ENCODE data around the gene NSA2.
"Not testable (repeated sequence)": the region's sequence is repeated elsewhere in the genome, so short reads cannot be mapped to it uniquely, and the experiment has no call there.

NSA2 gene

DNA sequence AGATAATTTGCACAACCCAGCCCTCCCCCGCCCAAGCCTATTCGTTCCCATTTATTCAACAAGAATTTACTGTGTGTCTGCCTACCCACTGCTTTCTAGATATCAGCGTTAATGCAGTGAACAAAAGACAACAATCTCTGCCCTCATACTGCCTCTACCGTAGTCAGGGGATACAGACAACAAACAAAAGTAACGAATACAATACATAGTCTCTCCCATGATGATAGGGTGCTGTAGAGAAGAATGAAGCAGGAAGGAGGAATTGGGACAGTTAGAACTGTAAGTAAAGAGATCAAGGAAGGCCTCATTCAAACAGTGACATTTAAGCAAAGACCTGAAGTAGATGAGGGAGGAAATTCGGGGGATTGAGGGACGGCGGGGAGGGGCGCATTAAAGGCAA lies 1.8 kb upstream of the NSA2 start:
- 95 to 99% methylated on average over 6 to 9 of the region's 9 CpGs for WGBS, 2 experiments
- Histone ChIP-seq H3K4me1 (ENCODE audit: control insufficient read depth, insufficient read depth, low read length) (peaks cover 10% of the 10 kb centered on the region), H3K4me3 (ENCODE audit: insufficient read depth, low read depth, low read length) (no peak overlapping the region), H3K36me3 (ENCODE audit: control insufficient read depth, insufficient read depth, low read length) (peaks cover 11% of the 10 kb centered on the region), H3K9me3 (ENCODE audit: control insufficient read depth, low read length) (no peaks in the 10 kb centered on the region), H3K27ac (ENCODE audit: insufficient read depth, low read depth, low read length, poor library complexity, severe bottlenecking) (no peak overlapping the region), H3K27me3 (ENCODE audit: control insufficient read depth, insufficient read depth, low read length, poor library complexity, severe bottlenecking) (no peaks in the 10 kb centered on the region)

DNA sequence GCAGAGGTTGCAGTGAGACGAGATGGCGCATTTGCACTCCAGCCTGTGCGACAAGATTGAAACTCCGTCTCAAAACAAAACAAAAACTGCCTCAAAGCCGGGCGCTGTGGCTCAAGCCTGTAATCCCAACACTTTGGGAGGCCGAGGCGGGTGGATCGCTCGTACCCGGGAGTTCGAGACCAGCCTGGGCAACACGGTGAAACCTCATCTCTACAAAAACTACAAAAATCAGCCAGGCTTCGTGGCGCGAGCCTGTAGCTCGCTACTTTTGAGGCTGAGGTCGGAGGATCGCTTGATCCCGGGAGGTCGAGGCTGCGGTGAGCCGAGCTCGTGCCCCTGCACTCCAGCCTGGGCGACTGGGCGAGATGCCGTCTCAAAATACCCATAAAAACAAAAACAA lies 1.1 kb upstream of the NSA2 start:
- no peak overlapping the region for H3K27ac ChIP-seq (ENCODE audit: insufficient read depth, low read depth, low read length, poor library complexity, severe bottlenecking)
- WGBS, 2 experiments: 87% methylated on average over 27 of the region's 27 CpGs
- peaks cover 8% of the 10 kb centered on the region for H3K36me3 ChIP-seq (ENCODE audit: control insufficient read depth, insufficient read depth, low read length)
- H3K4me3 ChIP-seq (ENCODE audit: insufficient read depth, low read depth, low read length): peak overlapping the region; percentile 89
- no peaks in the 10 kb centered on the region for H3K27me3 ChIP-seq (ENCODE audit: control insufficient read depth, insufficient read depth, low read length, poor library complexity, severe bottlenecking)
- H3K9me3 ChIP-seq (ENCODE audit: control insufficient read depth, low read length): no peaks in the 10 kb centered on the region
- H3K4me1 ChIP-seq (ENCODE audit: control insufficient read depth, insufficient read depth, low read length): peaks cover 10% of the 10 kb centered on the region

DNA sequence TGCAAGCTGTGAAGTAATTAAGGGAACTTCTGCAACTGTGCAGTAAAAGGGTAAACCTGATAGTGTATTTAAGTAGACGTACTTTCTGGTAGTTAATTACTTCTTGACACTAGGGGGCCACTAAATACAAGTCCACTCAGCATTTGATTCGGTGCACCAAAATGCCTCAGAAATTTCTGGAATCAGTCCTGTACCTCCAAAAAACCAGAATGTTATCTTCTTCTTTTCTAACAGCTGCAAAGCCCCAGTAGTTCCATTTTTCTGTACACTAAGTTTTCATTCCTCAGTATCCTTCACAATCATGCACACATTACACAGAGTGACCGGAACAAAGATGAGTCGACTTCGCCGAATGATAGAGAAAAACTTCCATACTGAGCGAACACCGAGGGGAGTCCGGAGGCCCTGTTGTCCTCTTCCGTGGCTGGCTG lies 616 bp upstream of the NSA2 start:
- Histone ChIP-seq H3K4me1 (ENCODE audit: control insufficient read depth, insufficient read depth, low read length) (peaks cover 10% of the 10 kb centered on the region), H3K27ac (ENCODE audit: insufficient read depth, low read depth, low read length, poor library complexity, severe bottlenecking) (no peak overlapping the region), H3K4me3 (ENCODE audit: insufficient read depth, low read depth, low read length) (peak overlapping the region; percentile 89), H3K9me3 (ENCODE audit: control insufficient read depth, low read length) (no peaks in the 10 kb centered on the region), H3K27me3 (ENCODE audit: control insufficient read depth, insufficient read depth, low read length, poor library complexity, severe bottlenecking) (no peaks in the 10 kb centered on the region), H3K36me3 (ENCODE audit: control insufficient read depth, insufficient read depth, low read length) (peaks cover 8% of the 10 kb centered on the region)
- WGBS, 2 experiments: 1% methylated on average over 10 of the region's 10 CpGs

DNA sequence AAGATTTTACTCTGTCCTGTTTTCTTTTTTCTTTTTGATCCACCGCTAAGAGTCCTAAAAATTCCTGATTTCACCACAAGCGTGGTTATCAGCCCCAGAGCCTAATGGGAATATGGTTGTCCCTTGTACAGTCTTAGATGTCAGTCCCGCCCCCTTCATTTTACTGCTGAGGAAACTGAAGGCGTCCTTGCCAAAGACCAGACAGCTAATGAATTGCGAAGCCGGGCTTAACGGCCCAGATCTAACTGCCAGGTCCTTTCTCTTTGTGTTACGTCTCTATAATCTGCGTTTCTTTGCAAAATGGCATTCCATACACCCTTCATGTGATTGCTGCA lies 497 bp downstream of the NSA2 start:
- WGBS, 2 experiments: 2% methylated on average over 9 of the region's 9 CpGs

DNA sequence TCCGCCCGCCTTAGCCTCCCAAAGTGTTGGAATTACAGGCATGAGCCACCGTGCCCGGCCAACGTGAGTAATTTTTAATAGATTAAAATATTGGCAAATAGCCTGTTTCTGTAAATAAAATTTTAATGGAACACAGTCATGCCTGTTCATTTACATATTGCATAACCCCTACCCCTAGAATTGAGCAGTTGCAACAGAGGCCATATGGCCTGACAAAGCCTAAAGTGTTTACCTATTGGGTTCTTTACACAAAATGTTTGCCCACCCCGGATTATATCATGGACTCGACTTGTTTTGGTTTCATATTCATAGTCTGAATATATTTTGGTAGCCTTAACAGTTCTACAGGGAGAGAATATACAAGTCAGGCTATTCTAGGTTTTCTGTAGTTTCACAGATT lies 5.3 kb downstream of the NSA2 start:
- 83 to 95% methylated on average over 6 to 7 of the region's 7 CpGs for WGBS, 2 experiments
- Histone ChIP-seq H3K27ac (ENCODE audit: insufficient read depth, low read depth, low read length, poor library complexity, severe bottlenecking) (no peak overlapping the region), H3K9me3 (ENCODE audit: control insufficient read depth, low read length) (no peaks in the 10 kb centered on the region), H3K27me3 (ENCODE audit: control insufficient read depth, insufficient read depth, low read length, poor library complexity, severe bottlenecking) (no peaks in the 10 kb centered on the region), H3K4me1 (ENCODE audit: control insufficient read depth, insufficient read depth, low read length) (peaks cover 5% of the 10 kb centered on the region), H3K4me3 (ENCODE audit: insufficient read depth, low read depth, low read length) (no peak overlapping the region), H3K36me3 (ENCODE audit: control insufficient read depth, insufficient read depth, low read length) (peaks cover 23% of the 10 kb centered on the region)

More for the DNA sequence above, 497 bp downstream of the NSA2 start:
- no peaks in the 10 kb centered on the region for H3K27me3 ChIP-seq (ENCODE audit: control insufficient read depth, insufficient read depth, low read length, poor library complexity, severe bottlenecking)
- peak overlapping the region; percentile 89 for H3K4me3 ChIP-seq (ENCODE audit: insufficient read depth, low read depth, low read length)
- no peak overlapping the region for H3K27ac ChIP-seq (ENCODE audit: insufficient read depth, low read depth, low read length, poor library complexity, severe bottlenecking)
- H3K9me3 ChIP-seq (ENCODE audit: control insufficient read depth, low read length): no peaks in the 10 kb centered on the region
- peaks cover 10% of the 10 kb centered on the region for H3K4me1 ChIP-seq (ENCODE audit: control insufficient read depth, insufficient read depth, low read length)
- peaks cover 12% of the 10 kb centered on the region for H3K36me3 ChIP-seq (ENCODE audit: control insufficient read depth, insufficient read depth, low read length)

DNA sequence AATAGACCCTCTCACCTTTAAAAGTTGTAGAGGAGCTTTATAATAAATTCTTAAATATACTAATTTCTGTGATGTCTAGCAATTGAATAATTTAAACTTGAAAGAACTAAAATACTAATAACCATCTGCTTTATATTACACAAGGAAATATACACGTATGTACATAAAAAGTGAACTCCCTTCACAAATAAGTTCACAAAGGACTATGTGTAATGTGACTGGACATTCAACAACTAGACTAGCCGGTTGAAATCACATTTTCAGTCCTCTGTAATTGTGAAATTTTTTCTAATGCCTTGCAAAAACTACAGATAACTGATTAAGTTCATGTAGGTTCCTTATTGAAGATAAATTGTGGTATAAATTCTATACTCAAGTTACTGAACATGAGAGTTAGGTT lies 11.6 kb downstream of the NSA2 start:
- Histone ChIP-seq H3K27me3 (ENCODE audit: control insufficient read depth, insufficient read depth, low read length, poor library complexity, severe bottlenecking) (no peaks in the 10 kb centered on the region), H3K36me3 (ENCODE audit: control insufficient read depth, insufficient read depth, low read length) (peaks cover under 1% of the 10 kb centered on the region), H3K9me3 (ENCODE audit: control insufficient read depth, low read length) (no peaks in the 10 kb centered on the region), H3K4me3 (ENCODE audit: insufficient read depth, low read depth, low read length) (no peak overlapping the region), H3K27ac (ENCODE audit: insufficient read depth, low read depth, low read length, poor library complexity, severe bottlenecking) (no peak overlapping the region), H3K4me1 (ENCODE audit: control insufficient read depth, insufficient read depth, low read length) (no peaks in the 10 kb centered on the region)
- WGBS, 2 experiments: 95 to 100% methylated on average over 1 to 2 of the region's 2 CpGs

DNA sequence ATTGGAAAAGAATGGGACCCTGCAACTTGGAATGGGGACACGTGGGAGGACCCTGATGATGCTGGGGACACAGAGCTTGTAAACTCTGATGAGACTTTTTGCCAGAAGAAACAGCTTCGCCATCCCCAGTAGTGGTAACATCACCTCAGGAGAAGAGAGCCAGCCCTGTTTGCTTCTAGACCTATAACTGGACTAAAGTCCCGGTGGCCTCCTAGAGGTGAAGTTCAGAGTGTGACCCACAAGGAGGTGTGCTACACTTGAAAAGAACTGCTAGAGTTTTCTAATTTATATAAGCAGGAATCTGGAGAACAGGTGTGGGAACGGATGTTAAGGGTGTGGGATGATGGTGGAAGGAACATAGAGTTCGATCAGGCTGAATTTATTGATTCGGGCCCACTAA lies 19.8 kb downstream of the NSA2 start:
- Histone ChIP-seq H3K27ac (ENCODE audit: insufficient read depth, low read depth, low read length, poor library complexity, severe bottlenecking) (no peak overlapping the region), H3K36me3 (ENCODE audit: control insufficient read depth, insufficient read depth, low read length) (no peaks in the 10 kb centered on the region), H3K4me3 (ENCODE audit: insufficient read depth, low read depth, low read length) (no peak overlapping the region), H3K27me3 (ENCODE audit: control insufficient read depth, insufficient read depth, low read length, poor library complexity, severe bottlenecking) (no peaks in the 10 kb centered on the region), H3K4me1 (ENCODE audit: control insufficient read depth, insufficient read depth, low read length) (no peaks in the 10 kb centered on the region), H3K9me3 (ENCODE audit: control insufficient read depth, low read length) (no peaks in the 10 kb centered on the region)
- WGBS, 2 experiments: 94 to 95% methylated on average over 6 of the region's 6 CpGs

DNA sequence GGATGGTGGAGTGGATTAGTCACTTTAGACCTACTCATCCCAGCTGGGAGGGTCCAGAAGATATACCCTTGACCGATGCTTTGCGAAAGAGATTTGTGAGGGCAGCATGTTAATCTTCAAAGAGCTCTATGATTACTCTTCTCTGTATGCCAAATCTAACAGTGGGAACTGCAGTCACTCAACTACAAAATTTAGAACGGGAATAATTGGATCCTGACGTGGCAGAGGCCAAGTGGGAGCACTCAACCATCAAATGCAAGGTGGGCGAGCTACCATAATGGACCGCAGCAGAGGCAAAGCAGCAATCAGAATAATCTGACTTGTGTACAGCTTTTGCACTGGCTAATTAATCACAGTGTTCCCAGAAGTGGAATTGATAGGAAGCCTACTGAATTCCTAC lies 20.4 kb downstream of the NSA2 start:
- 94 to 97% methylated on average over 6 of the region's 6 CpGs for WGBS, 2 experiments
- Histone ChIP-seq H3K4me1 (ENCODE audit: control insufficient read depth, insufficient read depth, low read length) (no peaks in the 10 kb centered on the region), H3K9me3 (ENCODE audit: control insufficient read depth, low read length) (no peaks in the 10 kb centered on the region), H3K27ac (ENCODE audit: insufficient read depth, low read depth, low read length, poor library complexity, severe bottlenecking) (no peak overlapping the region), H3K36me3 (ENCODE audit: control insufficient read depth, insufficient read depth, low read length) (peaks cover 3% of the 10 kb centered on the region), H3K27me3 (ENCODE audit: control insufficient read depth, insufficient read depth, low read length, poor library complexity, severe bottlenecking) (no peaks in the 10 kb centered on the region), H3K4me3 (ENCODE audit: insufficient read depth, low read depth, low read length) (no peak overlapping the region)

DNA sequence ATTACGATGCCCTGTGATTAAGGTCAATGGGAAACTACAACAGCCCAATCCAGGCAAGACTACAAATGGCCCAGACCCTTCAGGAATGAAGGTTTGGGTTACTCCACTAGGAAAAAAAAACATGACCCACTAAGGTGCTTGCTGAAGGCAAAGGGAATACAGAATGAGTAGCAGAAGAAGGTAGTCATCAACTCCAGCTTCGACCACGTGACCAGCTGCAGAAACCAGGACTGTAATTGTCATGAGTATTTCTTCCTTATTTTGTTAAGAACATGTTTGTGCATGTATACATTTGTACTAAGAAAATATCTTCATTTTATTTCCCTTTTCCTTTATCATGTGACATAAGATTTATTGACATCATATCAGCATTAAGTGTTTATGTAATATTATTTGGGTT lies 24.6 kb downstream of the NSA2 start:
- not testable (repeated sequence) for H3K4me3 ChIP-seq (ENCODE audit: insufficient read depth, low read depth, low read length); H3K4me1 ChIP-seq (ENCODE audit: control insufficient read depth, insufficient read depth, low read length); H3K9me3 ChIP-seq (ENCODE audit: control insufficient read depth, low read length); H3K36me3 ChIP-seq (ENCODE audit: control insufficient read depth, insufficient read depth, low read length); H3K27ac ChIP-seq (ENCODE audit: insufficient read depth, low read depth, low read length, poor library complexity, severe bottlenecking); H3K27me3 ChIP-seq (ENCODE audit: control insufficient read depth, insufficient read depth, low read length, poor library complexity, severe bottlenecking)
- WGBS, 2 experiments: 96 to 100% methylated on average over 3 of the region's 3 CpGs

DNA sequence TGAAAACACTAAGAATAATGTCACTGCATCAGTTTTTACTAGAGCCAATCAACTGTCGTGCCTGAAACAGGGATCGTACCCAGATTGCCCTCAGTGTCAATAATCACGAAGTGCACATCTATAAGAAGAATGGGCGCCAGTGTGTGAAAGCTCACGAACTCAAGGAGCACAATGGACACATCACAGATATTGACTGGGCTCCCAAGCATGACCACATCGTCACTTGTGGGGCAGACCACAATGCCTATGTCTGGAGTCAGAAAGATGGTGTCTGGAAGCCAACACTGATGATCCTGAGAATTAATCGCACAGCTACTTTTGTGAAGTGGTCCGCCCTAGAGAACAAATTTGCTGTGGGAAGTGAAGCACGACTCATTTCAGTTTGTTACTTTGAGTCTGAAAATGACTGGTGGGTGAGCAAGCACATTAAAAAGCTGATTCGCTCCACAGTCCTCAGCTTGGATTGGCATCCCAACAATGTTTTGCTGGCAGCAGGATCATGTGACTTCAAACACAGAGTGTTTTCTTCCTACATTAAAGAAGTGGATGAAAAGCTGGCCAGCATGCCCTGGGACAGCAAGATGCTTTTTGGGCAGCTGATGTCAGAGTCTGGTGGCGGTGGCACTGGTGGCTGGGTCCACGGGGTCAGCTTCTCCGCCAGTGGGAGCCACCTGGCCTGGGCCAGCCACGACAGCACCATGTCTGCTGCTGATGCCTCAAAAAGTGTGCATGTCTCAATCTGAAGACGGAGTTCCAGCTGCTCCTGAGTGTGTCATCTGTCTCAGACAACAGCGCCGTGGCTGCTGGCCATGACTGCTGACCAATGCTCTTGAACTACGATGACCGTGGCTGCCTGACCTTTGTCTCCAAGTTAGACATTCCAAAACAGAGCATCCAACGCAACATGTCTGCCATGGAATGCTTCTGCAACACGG lies 32.2 kb downstream of the NSA2 start:
- no peaks in the 10 kb centered on the region for H3K36me3 ChIP-seq (ENCODE audit: control insufficient read depth, insufficient read depth, low read length)
- no peak overlapping the region for H3K27ac ChIP-seq (ENCODE audit: insufficient read depth, low read depth, low read length, poor library complexity, severe bottlenecking)
- 95 to 96% methylated on average over 21 of the region's 21 CpGs for WGBS, 2 experiments
- H3K27me3 ChIP-seq (ENCODE audit: control insufficient read depth, insufficient read depth, low read length, poor library complexity, severe bottlenecking): no peaks in the 10 kb centered on the region
- H3K4me1 ChIP-seq (ENCODE audit: control insufficient read depth, insufficient read depth, low read length): no peaks in the 10 kb centered on the region
- H3K9me3 ChIP-seq (ENCODE audit: control insufficient read depth, low read length): no peaks in the 10 kb centered on the region
- H3K4me3 ChIP-seq (ENCODE audit: insufficient read depth, low read depth, low read length): no peak overlapping the region

All from ectodermal cell (in vitro differentiated cells).